Measurements from ENCODE around the gene IGSF8. TPM values are rescaled to one million over a fixed set of nuclear protein-coding genes. Genes with fewer than 3 reads are reported as not detected.

Gene IGSF8
- total RNA-seq, 1 experiment from 2014 or later: 35.6 TPM

GRCh38 chr1:160101037-160101716 is 2.8 kb upstream of the IGSF8 start:
- CTCF ChIA-PET: interaction anchor here (0.6 to 4.7 kb wide), 15 partner anchors 8 to 315 kb away, joined by 3 to 59 read pairs (median 4); no protein-coding TSS in a partner anchor
- Histone ChIP-seq H4K20me1 (ENCODE audit: insufficient read depth) (no peaks in the 10 kb centered on the region), H3K4me3 (replicated peaks in 1 of 2; ENCODE audit: low read depth in 1 of 2, low read length in 2 of 2) (no peak overlapping the region), H3K27me3 (ENCODE audit: insufficient read depth, low read length) (no peaks in the 10 kb centered on the region), H3K9me2 (ENCODE audit: insufficient read depth) (no peaks in the 10 kb centered on the region), H3K79me2 (ENCODE audit: insufficient read depth, low read length) (peaks cover 4% of the 10 kb centered on the region; the same call in 1 of the 2 replicates), H3K4me1 (ENCODE audit: control insufficient read depth in 1 of 2, insufficient read depth in 2 of 2, low read length in 2 of 2) (peaks cover 11 to 36% of the 10 kb centered on the region in 2 experiments), H3K4me2 (ENCODE audit: low read length) (peak overlapping the region; percentile 43), H3K36me3 (ENCODE audit: control insufficient read depth in 1 of 2, insufficient read depth in 2 of 2, low read length in 2 of 2) (no peaks in the 10 kb centered on the region), H3K9ac (ENCODE audit: low read length) (peak overlapping the region; percentile 32), H3K27ac (ENCODE audit: low read depth, low read length) (no peak overlapping the region; the same call in 1 of the 2 replicates), H2AFZ (ENCODE audit: low read depth, low read length, poor library complexity, severe bottlenecking) (no peak overlapping the region), H3K9me3 (ENCODE audit: control insufficient read depth in 1 of 2, insufficient read depth in 1 of 2, low read depth in 1 of 2, low read length in 2 of 2) (no peaks in the 10 kb centered on the region)
- DNase-seq (ENCODE audit: low read depth, low spot score) (peak; percentile 64), ATAC-seq (peak; percentile 54)
- intact Hi-C loops (cut with micrococcal nuclease): loop anchor here (1.0 to 5.0 kb wide), 7 partner anchors 62 to 506 kb away; no protein-coding TSS in a partner anchor
- POLR2A ChIA-PET: interaction anchor here (1.3 to 1.9 kb wide), 2 partner anchors 119 to 151 kb away, joined by 4 to 5 read pairs; no protein-coding TSS in a partner anchor
- BruUV-seq (replicated peaks): no TSS peak
- RAD21 ChIA-PET (ENCODE audit: low non-redundant PET in 1 of 2, low total read pairs in 2 of 2, uncharacterized antibody in 2 of 2, unreplicated experiment in 2 of 2): interaction anchor here (0.7 to 1.8 kb wide), 8 partner anchors 55 to 275 kb away, joined by 3 to 10 read pairs (median 5); no protein-coding TSS in a partner anchor
- TF ChIP-seq, protein P1, sequence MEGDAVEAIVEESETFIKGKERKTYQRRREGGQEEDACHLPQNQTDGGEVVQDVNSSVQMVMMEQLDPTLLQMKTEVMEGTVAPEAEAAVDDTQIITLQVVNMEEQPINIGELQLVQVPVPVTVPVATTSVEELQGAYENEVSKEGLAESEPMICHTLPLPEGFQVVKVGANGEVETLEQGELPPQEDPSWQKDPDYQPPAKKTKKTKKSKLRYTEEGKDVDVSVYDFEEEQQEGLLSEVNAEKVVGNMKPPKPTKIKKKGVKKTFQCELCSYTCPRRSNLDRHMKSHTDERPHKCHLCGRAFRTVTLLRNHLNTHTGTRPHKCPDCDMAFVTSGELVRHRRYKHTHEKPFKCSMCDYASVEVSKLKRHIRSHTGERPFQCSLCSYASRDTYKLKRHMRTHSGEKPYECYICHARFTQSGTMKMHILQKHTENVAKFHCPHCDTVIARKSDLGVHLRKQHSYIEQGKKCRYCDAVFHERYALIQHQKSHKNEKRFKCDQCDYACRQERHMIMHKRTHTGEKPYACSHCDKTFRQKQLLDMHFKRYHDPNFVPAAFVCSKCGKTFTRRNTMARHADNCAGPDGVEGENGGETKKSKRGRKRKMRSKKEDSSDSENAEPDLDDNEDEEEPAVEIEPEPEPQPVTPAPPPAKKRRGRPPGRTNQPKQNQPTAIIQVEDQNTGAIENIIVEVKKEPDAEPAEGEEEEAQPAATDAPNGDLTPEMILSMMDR (IDR thresholded peaks at IDR 0.05 in 2 of 3, conservative IDR thresholded peaks at IDR 0.05 in 1 of 3; ENCODE audit: borderline replicate concordance in 1 of 3, insufficient read depth in 1 of 3, low read depth in 2 of 3, low read length in 2 of 3): peak; percentile 91 to 97 (median 94)
- TF ChIP-seq POLR2AphosphoS5 (IDR thresholded peaks at IDR 0.05; ENCODE audit: low read depth, low read length): peak; percentile 23; the same call in 1 of the 2 replicates
- no peak for TF ChIP-seq TCF7L2 (IDR thresholded peaks at IDR 0.05; ENCODE audit: borderline replicate concordance, extremely low read depth, insufficient read depth, insufficient read length)
- TF ChIP-seq JUND (IDR thresholded peaks at IDR 0.05): no peak
- no peak for TF ChIP-seq SRF (IDR thresholded peaks at IDR 0.05; ENCODE audit: low read depth)
- no peak for TF ChIP-seq REST (IDR thresholded peaks at IDR 0.05; ENCODE audit: low read depth)
- no peak for TF ChIP-seq CBX3 (IDR thresholded peaks at IDR 0.05; ENCODE audit: low read depth)
- TF ChIP-seq, protein P2, sequence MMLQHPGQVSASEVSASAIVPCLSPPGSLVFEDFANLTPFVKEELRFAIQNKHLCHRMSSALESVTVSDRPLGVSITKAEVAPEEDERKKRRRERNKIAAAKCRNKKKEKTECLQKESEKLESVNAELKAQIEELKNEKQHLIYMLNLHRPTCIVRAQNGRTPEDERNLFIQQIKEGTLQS (IDR thresholded peaks at IDR 0.05): no peak
- no peak for TF ChIP-seq ELF1 (IDR thresholded peaks at IDR 0.05; ENCODE audit: borderline replicate concordance, low read depth)
- TF ChIP-seq ZNF274 (IDR thresholded peaks at IDR 0.05; ENCODE audit: low read depth, low read length): no peak
- no peak for TF ChIP-seq ZBTB33 (IDR thresholded peaks at IDR 0.05; ENCODE audit: extremely low read depth, insufficient replicate concordance, low read length)
- no peak for TF ChIP-seq EGR1 (IDR thresholded peaks at IDR 0.05; ENCODE audit: low read depth)
- no peak for TF ChIP-seq POLR2A (IDR thresholded peaks at IDR 0.05; ENCODE audit: borderline replicate concordance, extremely low read depth, insufficient read depth, insufficient read length)
- TF ChIP-seq YY1 (IDR thresholded peaks at IDR 0.05; ENCODE audit: extremely low read depth, insufficient replicate concordance, low read depth, low read length): peak; percentile 56
- peak; percentile 97 for TF ChIP-seq RAD21 (IDR thresholded peaks at IDR 0.05; ENCODE audit: low read depth)
- TF ChIP-seq CEBPB (IDR thresholded peaks at IDR 0.05; ENCODE audit: low read depth): no peak
- TF ChIP-seq MAX (IDR thresholded peaks at IDR 0.05): peak; percentile 74
- TF ChIP-seq EZH2phosphoT487 (IDR thresholded peaks at IDR 0.05; ENCODE audit: borderline replicate concordance): no peak
